B cell (primary cell): ENCODE measurements around the gene PRSS48. TPM values are rescaled to one million over a fixed set of nuclear protein-coding genes. Genes with fewer than 3 reads are reported as not detected.
"Not testable (repeated sequence)": the region's sequence is repeated elsewhere in the genome, so short reads cannot be mapped to it uniquely, and the experiment has no call there.

ENCODE experiments used
- ATAC-seq: fragments of 200-7000 bp; cut with Tn5 transposase; one replicate; pipeline ENCODE4 v1.10.0; 2021; ENCODE audit warnings: low read depth, mild to moderate bottlenecking, moderate number of reproducible peaks, moderate library complexity
- CTCF ChIA-PET: fragments of 350-600 bp; sonication (Branson Sonifier 250); formaldehyde crosslinking; loops from one replicate; lab custom pipeline; 2021; ENCODE audit warnings: antibody characterized with exemption, inconsistent platforms; lab: Charles Lee
- POLR2A ChIA-PET: fragments of 350-600 bp; sonication (Branson Sonifier 250); formaldehyde crosslinking; loops from one replicate; lab custom pipeline; 2021; ENCODE audit warnings: antibody characterized with exemption; lab: Charles Lee
- DNase-seq: peaks from one replicate; pipeline ENCODE4 v3.0.0; 2013
- H2AFZ ChIP-seq: 2 replicates; pipeline ENCODE4 v1.6.1; 2012; ENCODE audit warnings: mild to moderate bottlenecking, low read depth, low read length; ENCODE audit not compliant: insufficient read depth, poor library complexity, severe bottlenecking
- H3K27ac ChIP-seq, 2 donors: 1 replicate in 1 of 2; 2 replicates in 1 of 2; pipeline ENCODE4 v1.5.1; 2012 to 2013; ENCODE audit warnings: low read length in 2 of 2, mild to moderate bottlenecking in 2 of 2, moderate library complexity in 1 of 2
- H3K27me3 ChIP-seq, 4 experiments: fragments of 200-600 bp in 1 of 4; sonication (generic) in 1 of 4; replicated peaks in 1 of 4; 1 replicate in 2 of 4; 2 replicates in 2 of 4; pipeline versions ENCODE4 v1.6.1 to v1.7.0; 2013 to 2016; ENCODE audit warnings: low read length in 3 of 4, mild to moderate bottlenecking in 2 of 4, mixed read lengths in 1 of 4, moderate library complexity in 1 of 4; ENCODE audit not compliant: insufficient read depth in 4 of 4, control insufficient read depth in 3 of 4; ENCODE audit errors: control extremely low read depth in 1 of 4
- H3K36me3 ChIP-seq, 2 experiments: replicated peaks in 1 of 2; 1 replicate in 1 of 2; 2 replicates in 1 of 2; pipeline versions ENCODE4 v1.6.1 to v1.7.1; 2013; ENCODE audit warnings: low read length in 1 of 2; ENCODE audit not compliant: insufficient read depth in 2 of 2, control insufficient read depth in 1 of 2; ENCODE audit errors: control extremely low read depth in 1 of 2, extremely low read depth in 1 of 2
- H3K4me1 ChIP-seq, 2 donors: fragments of 200-600 bp in 1 of 2; sonication (generic) in 1 of 2; 1 replicate in 1 of 2; 2 replicates in 1 of 2; pipeline versions ENCODE4 v1.5.1 to v1.6.1; 2013 to 2017; ENCODE audit warnings: low read length in 2 of 2; ENCODE audit not compliant: control insufficient read depth in 2 of 2, insufficient read depth in 2 of 2
- H3K4me2 ChIP-seq: replicated peaks from 2 replicates; pipeline ENCODE3; 2012; ENCODE audit warnings: mild to moderate bottlenecking, low read depth, low read length; ENCODE audit not compliant: poor library complexity, severe bottlenecking
- H3K4me3 ChIP-seq, 5 experiments: fragments of 200-600 bp in 1 of 5; sonication (generic) in 1 of 5; 1 replicate in 3 of 5; 2 replicates in 2 of 5; pipeline versions ENCODE4 v1.5.1 to v1.7.0; 2011 to 2016; ENCODE audit warnings: low read length in 4 of 5, mild to moderate bottlenecking in 4 of 5, low read depth in 2 of 5, control low read depth in 1 of 5, moderate library complexity in 1 of 5; ENCODE audit not compliant: insufficient read depth in 1 of 5; ENCODE audit errors: control extremely low read depth in 1 of 5, extremely low read depth in 1 of 5
- H3K79me2 ChIP-seq: fragments of 200-600 bp; sonication (generic); one replicate; pipeline ENCODE4 v1.6.0; 2016; ENCODE audit warnings: low read length; ENCODE audit not compliant: control insufficient read depth, insufficient read depth
- H3K9ac ChIP-seq: fragments of 200-600 bp; sonication (generic); 2 replicates; pipeline ENCODE4 v1.6.1; 2017; ENCODE audit warnings: mild to moderate bottlenecking, low read length, moderate library complexity
- H3K9me3 ChIP-seq, 3 donors: one replicate each; pipeline versions ENCODE4 v1.6.1 to v1.7.1; 2013; ENCODE audit warnings: low read length in 2 of 3; ENCODE audit not compliant: control insufficient read depth in 2 of 3, insufficient read depth in 1 of 3; ENCODE audit errors: control extremely low read depth in 1 of 3
- H4K20me1 ChIP-seq: 2 replicates; pipeline ENCODE4 v1.6.0; 2012; ENCODE audit warnings: mild to moderate bottlenecking, low read length; ENCODE audit not compliant: insufficient read depth, control insufficient read depth, poor library complexity, severe bottlenecking
- H3K27ac Mint-ChIP-seq: one replicate; pipeline ENCODE4 v1.8.0; 2021; ENCODE audit warnings: mixed read lengths
- H3K27me3 Mint-ChIP-seq: one replicate; pipeline ENCODE4 v1.8.0; 2021; ENCODE audit warnings: mixed read lengths
- H3K4me1 Mint-ChIP-seq: one replicate; pipeline ENCODE4 v1.8.0; 2021; ENCODE audit warnings: mixed read lengths
- H3K4me3 Mint-ChIP-seq: one replicate; pipeline ENCODE4 v1.8.0; 2021; ENCODE audit warnings: mixed read lengths
- H3K9me3 Mint-ChIP-seq: one replicate; pipeline ENCODE4 v1.8.0; 2022; ENCODE audit warnings: mixed read lengths; ENCODE audit not compliant: insufficient read depth
- CTCF ChIP-seq: fragments of 200-600 bp; IDR thresholded peaks from one replicate; pipeline ENCODE4 v1.8.0; 2022; ENCODE audit warnings: antibody characterized with exemption, mild to moderate bottlenecking
- EZH2 ChIP-seq: IDR thresholded peaks from 2 replicates; pipeline ENCODE4 v1.6.1; 2012; ENCODE audit warnings: borderline replicate concordance, low read depth, mild to moderate bottlenecking, moderate library complexity, low read length; ENCODE audit not compliant: insufficient read depth, poor library complexity, severe bottlenecking
- WGBS: methylation state at CpG from one replicate; pipeline ENCODE4 v1.1.5; 2013; ENCODE audit warnings: missing lambda C conversion rate; ENCODE audit not compliant: insufficient coverage; 5-methylcytosine and 5-hydroxymethylcytosine counted together
- intact Hi-C: fragments of 100-400 bp; cut with micrococcal nuclease; formaldehyde crosslinking; loops from one replicate; pipeline ENCODE4 v1.10.0; 2022
- polyA plus RNA-seq: library from polyadenylated mRNA; depleted of rRNA; stranded (reverse); fragments of >200 nt; gene quantifications from 2 replicates; pipeline ENCODE4 v1.2.3, GENCODE V29; 2012
- total RNA-seq, 2 donors: library from RNA; stranded (reverse); fragments of 120-200 nt in 1 of 2; gene quantifications; 1 replicate in 1 of 2; 2 replicates in 1 of 2; pipeline versions ENCODE4 v1.2.3 to v1.2.4, GENCODE V29; 2013 to 2022

PRSS48 gene
- total and polyA plus RNA-seq, 2 donors (not counting 1 experiment from before 2014, with no cell fraction given): not detected

DNA sequence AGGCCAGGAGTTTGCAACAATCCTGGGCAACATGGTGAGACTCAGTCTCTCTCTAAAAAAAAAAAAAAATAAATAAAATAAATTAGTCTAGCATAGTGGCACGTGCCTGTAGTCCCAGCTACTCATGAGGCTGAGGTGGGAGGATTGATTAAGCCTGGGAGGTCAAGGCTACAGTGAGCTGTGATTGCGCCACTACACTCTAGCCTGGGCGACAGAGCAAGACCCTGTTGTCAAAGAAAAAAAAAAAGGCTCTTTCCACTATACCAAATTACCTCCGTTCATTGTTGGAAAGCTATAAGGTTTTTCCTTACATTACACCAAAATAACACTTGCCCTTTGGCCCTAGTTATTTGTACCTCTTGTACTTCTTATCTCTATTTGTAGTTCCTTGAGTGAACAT is 9.9 kb upstream of the PRSS48 start:
- H3K79me2 ChIP-seq: no peaks in the 10 kb centered on the region
- no peak for DNase-seq
- ATAC-seq: no peak
- Mint-ChIP-seq H3K4me1 (no peaks in the 10 kb centered on the region), H3K27ac (no peak overlapping the region), H3K4me3 (no peak overlapping the region), H3K27me3 (peaks cover 5% of the 10 kb centered on the region), H3K9me3 (peaks cover 2% of the 10 kb centered on the region)
- no peak overlapping the region for H3K4me3 ChIP-seq
- H3K36me3 ChIP-seq: no peaks in the 10 kb centered on the region
- no peaks in the 10 kb centered on the region for H3K27me3 ChIP-seq
- ChIA-PET POLR2A (no interaction called here), CTCF (no interaction called here)
- H2AFZ ChIP-seq: no peak overlapping the region
- no peaks in the 10 kb centered on the region for H3K9me3 ChIP-seq
- H3K27ac ChIP-seq: no peak overlapping the region
- H3K4me1 ChIP-seq: no peaks in the 10 kb centered on the region
- H3K9ac ChIP-seq: no peak overlapping the region
- intact Hi-C loops: no loop called here
- WGBS: 100% methylated on average over 1 of the region's 4 CpGs
- H3K4me2 ChIP-seq: no peak overlapping the region
- TF ChIP-seq EZH2 (no peak), CTCF (no peak)
- H4K20me1 ChIP-seq: no peaks in the 10 kb centered on the region

DNA sequence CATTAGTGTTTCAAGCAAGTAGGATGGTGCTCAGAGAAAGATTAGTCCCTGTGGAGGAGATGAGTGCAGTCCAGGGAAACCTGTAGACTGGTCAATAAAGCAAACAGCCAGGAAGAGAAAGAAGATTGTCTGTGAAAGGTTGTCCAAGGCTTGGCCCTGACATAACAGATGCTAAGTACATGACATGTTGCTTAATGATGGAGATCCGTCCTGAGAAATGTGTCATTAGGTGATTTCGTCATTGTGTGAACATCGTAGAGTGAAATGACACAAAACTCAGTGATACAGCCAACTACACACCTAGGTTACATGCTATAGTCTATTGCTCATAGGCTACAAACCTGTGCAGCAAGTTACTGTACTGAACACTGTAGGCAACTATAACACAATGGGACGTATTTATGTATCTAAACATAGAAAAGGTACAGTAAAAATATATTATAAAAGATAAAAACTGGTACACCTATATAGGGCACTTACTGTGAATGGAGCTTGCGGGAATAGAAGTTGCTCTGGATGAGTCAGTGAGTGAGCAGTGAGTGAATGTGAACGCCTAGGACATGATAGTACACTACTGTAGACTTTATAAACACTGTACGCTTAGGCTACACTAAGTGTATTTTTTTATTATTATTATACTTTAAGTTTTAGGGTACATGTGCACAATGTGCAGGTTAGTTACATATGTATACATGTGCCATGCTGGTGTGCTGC is 9.0 kb upstream of the PRSS48 start:
- Mint-ChIP-seq H3K27me3 (no peaks in the 10 kb centered on the region), H3K9me3 (peaks cover 2% of the 10 kb centered on the region), H3K4me3 (no peak overlapping the region), H3K4me1 (no peaks in the 10 kb centered on the region), H3K27ac (no peak overlapping the region)
- CTCF ChIA-PET: no interaction called here
- Histone ChIP-seq H3K4me2 (no peak overlapping the region), H3K27me3 (no peaks in the 10 kb centered on the region), H2AFZ (no peak overlapping the region), H3K36me3 (no peaks in the 10 kb centered on the region), H3K9me3 (no peaks in the 10 kb centered on the region), H4K20me1 (no peaks in the 10 kb centered on the region), H3K4me3 (no peak overlapping the region), H3K9ac (no peak overlapping the region), H3K27ac (no peak overlapping the region), H3K4me1 (no peaks in the 10 kb centered on the region), H3K79me2 (no peaks in the 10 kb centered on the region)
- no peak for DNase-seq
- intact Hi-C loops: no loop called here
- no peak for ATAC-seq
- POLR2A ChIA-PET: no interaction called here
- 100% methylated on average over 3 of the region's 7 CpGs for WGBS
- no peak for TF ChIP-seq CTCF

DNA sequence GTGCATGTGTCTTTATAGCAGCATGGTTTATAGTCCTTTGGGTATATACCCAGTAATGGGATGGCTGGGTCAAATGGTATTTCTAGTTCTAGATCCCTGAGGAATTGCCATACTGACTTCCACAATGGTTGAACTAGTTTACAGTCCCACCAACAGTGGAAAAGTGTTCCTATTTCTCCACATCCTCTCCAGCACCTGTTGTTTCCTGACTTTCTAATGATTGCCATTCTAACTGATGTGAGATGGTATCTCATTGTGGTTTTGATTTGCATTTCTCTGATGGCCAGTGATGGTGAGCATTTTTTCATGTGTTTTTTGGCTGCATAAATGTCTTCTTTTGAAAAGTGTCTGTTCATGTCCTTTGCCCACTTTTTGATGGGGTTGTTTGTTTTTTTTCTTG is 8.1 kb upstream of the PRSS48 start:
- H3K9me3 Mint-ChIP-seq: not testable (repeated sequence)

More for the DNA sequence above, 8.1 kb upstream of the PRSS48 start:
- POLR2A ChIA-PET, H3K4me3 Mint-ChIP-seq, H3K27ac ChIP-seq, H4K20me1 ChIP-seq, H3K79me2 ChIP-seq, H3K4me1 Mint-ChIP-seq, intact Hi-C loops, CTCF ChIA-PET, ATAC-seq, H3K27ac Mint-ChIP-seq, H3K27me3 ChIP-seq, H3K4me2 ChIP-seq, H3K36me3 ChIP-seq, H2AFZ ChIP-seq, H3K9ac ChIP-seq, H3K27me3 Mint-ChIP-seq, H3K4me1 ChIP-seq, H3K9me3 ChIP-seq, H3K4me3 ChIP-seq, DNase-seq: not testable (repeated sequence)
